PFSK-1 (cell line): Measurements from ENCODE around the gene IGFBPL1.

Source experiments
- FOXP2 ChIP-seq: optimal IDR thresholded peaks from 2 replicates; pipeline ENCODE3; 2011; ENCODE audit warnings: borderline replicate concordance, control low read depth, inconsistent platforms; ENCODE audit not compliant: insufficient read depth; ENCODE audit errors: extremely low read length, extremely low read depth
- POLR2AphosphoS5 ChIP-seq: IDR thresholded peaks from 2 replicates; pipeline ENCODE4 v1.6.1; 2012; ENCODE audit warnings: low read depth, mild to moderate bottlenecking, control low read depth, low read length, moderate library complexity
- SIN3A ChIP-seq: IDR thresholded peaks from 2 replicates; pipeline ENCODE4 v1.6.1; 2012; ENCODE audit warnings: mild to moderate bottlenecking, low read length, moderate library complexity, borderline replicate concordance; ENCODE audit not compliant: insufficient read depth
- TAF1 ChIP-seq: IDR thresholded peaks from 2 replicates; pipeline ENCODE4 v1.6.1; 2012; ENCODE audit warnings: low read length, control low read depth, borderline replicate concordance; ENCODE audit not compliant: insufficient read depth
- TF ChIP-seq, protein P1 (sequence below), 2 experiments: IDR thresholded peaks; 2 replicates each; pipeline versions ENCODE4 v1.6.1 to v1.8.0; 2011 to 2012; ENCODE audit warnings: low read depth in 2 of 2, low read length in 2 of 2, control low read depth in 1 of 2, inconsistent platforms in 1 of 2, mild to moderate bottlenecking in 1 of 2, moderate library complexity in 1 of 2; ENCODE audit not compliant: insufficient read depth in 1 of 2

Gene IGFBPL1

DNA sequence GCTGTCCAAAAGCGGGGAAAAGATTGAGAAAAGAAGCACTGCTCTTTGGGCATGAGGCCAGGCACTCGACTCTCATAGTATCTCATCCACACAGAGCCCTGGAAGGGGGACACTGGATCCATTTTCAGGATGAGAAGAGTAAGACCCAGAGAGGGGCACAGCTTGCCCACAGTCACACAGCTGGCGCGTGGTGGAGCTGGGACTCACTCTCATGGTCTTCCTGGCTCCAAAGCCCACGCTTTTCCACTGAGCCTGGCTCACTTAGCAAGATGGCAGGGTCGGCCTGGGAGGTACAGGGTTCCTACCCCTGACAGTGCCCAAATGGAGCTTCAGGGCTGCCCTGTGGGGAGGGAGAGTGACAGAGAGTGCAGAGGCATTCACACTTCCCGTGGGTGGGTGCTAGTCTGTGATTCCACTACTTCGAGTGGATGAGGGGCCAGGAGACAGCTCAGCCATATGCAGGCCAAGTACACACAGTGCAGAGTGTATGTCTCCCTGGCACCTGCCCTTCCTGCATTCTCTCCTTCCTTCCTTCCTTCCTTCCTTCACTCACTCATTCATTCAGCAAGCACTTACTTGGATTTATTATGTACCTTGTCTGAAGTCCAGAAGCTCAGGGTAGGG, 18.3 kb upstream of the IGFBPL1 start:
- TF ChIP-seq TAF1, result no peak
- TF ChIP-seq, protein P1, sequence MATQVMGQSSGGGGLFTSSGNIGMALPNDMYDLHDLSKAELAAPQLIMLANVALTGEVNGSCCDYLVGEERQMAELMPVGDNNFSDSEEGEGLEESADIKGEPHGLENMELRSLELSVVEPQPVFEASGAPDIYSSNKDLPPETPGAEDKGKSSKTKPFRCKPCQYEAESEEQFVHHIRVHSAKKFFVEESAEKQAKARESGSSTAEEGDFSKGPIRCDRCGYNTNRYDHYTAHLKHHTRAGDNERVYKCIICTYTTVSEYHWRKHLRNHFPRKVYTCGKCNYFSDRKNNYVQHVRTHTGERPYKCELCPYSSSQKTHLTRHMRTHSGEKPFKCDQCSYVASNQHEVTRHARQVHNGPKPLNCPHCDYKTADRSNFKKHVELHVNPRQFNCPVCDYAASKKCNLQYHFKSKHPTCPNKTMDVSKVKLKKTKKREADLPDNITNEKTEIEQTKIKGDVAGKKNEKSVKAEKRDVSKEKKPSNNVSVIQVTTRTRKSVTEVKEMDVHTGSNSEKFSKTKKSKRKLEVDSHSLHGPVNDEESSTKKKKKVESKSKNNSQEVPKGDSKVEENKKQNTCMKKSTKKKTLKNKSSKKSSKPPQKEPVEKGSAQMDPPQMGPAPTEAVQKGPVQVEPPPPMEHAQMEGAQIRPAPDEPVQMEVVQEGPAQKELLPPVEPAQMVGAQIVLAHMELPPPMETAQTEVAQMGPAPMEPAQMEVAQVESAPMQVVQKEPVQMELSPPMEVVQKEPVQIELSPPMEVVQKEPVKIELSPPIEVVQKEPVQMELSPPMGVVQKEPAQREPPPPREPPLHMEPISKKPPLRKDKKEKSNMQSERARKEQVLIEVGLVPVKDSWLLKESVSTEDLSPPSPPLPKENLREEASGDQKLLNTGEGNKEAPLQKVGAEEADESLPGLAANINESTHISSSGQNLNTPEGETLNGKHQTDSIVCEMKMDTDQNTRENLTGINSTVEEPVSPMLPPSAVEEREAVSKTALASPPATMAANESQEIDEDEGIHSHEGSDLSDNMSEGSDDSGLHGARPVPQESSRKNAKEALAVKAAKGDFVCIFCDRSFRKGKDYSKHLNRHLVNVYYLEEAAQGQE (IDR thresholded peaks at IDR 0.05; ENCODE audit: insufficient read depth in 1 of 2, low read depth in 2 of 2, low read length in 2 of 2), result no peak

DNA sequence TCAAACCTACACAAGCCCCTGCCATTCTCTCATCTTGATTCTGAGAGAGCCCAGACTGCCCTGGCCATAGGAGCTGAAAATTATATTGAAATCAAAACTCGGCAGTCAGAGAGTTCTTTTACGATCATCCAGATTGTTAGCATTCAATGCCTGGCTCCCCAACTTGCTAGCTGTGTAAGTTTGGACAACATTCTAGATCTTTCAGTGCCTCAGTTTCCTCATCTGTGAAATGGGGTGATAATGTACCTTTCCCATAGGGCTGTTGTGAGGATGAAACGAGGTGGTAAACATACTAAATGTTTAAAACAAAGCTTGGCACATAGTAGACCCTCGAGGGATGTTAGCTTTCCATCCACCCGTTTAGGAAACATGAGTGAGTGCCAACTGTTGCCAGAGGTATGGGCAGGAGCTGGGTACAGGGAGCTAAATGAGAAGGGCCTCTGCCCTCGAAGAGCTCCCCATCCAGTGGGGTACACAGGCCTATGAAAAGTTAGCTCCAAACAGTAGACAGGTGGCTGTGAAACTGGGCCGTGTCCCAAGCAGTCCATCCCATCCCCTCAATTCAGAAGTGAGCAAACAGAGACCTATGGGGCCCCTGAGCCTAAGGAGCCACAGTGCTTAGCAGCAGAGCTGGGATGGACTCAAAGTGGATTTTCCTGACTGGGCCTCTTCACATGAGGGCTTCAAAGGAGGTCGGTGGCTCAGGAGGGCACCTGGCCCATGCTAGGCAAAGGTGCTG, 17.3 kb upstream of the IGFBPL1 start:
- TF ChIP-seq, protein P1 (IDR thresholded peaks at IDR 0.05; ENCODE audit: insufficient read depth in 1 of 2, low read depth in 2 of 2, low read length in 2 of 2), result no peak
- TF ChIP-seq FOXP2 (no peak), SIN3A (no peak), TAF1 (no peak), POLR2AphosphoS5 (no peak)

GRCh38 chr9:38440516-38440915, 16.3 kb upstream of the IGFBPL1 start:
- no peak for TF ChIP-seq SIN3A
- no peak for TF ChIP-seq TAF1
- TF ChIP-seq FOXP2, result no peak
- no peak for TF ChIP-seq POLR2AphosphoS5
- TF ChIP-seq, protein P1 (IDR thresholded peaks at IDR 0.05; ENCODE audit: insufficient read depth in 1 of 2, low read depth in 2 of 2, low read length in 2 of 2), result no peak

GRCh38 chr9:38439916-38440301, 15.7 kb upstream of the IGFBPL1 start:
- TF ChIP-seq FOXP2, result no peak
- TF ChIP-seq SIN3A, result no peak
- TF ChIP-seq POLR2AphosphoS5, result no peak
- TF ChIP-seq, protein P1 (IDR thresholded peaks at IDR 0.05; ENCODE audit: insufficient read depth in 1 of 2, low read depth in 2 of 2, low read length in 2 of 2), result no peak
- TF ChIP-seq TAF1, result no peak

DNA sequence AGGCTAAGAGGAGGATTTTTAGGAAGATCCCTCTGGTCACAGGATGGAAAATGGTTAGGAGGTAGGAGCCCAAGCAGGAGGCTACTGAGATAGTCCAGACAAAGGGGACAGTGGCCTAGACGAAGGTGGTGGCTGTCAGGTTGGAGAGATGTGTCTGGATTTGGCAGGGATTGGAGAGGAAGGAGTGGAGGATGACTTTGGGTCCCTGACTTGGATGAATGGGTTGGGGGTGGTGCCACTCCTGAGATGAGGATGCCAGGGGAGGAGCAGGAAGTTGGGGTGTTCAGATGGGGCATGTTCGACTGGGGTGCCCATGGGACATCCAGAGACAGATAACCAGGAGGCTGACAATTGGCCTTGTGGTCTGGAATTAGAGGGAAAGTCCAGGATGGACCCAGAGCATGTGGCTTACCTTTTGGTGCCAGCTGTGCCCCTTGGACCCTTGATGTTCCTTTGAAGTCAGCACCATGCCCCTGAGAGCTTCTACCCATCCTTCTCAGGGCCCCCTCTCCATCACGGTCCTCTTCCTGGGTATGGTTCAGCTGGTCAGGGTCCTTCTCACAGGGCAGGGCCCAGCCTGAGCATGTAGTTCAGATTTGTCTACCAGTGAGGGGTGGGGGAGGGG, 15.1 kb upstream of the IGFBPL1 start:
- no peak for TF ChIP-seq POLR2AphosphoS5
- TF ChIP-seq, protein P1 (IDR thresholded peaks at IDR 0.05; ENCODE audit: insufficient read depth in 1 of 2, low read depth in 2 of 2, low read length in 2 of 2), result no peak
- no peak for TF ChIP-seq FOXP2
